ENCODE measurements around the gene TMEM108. TPM values are rescaled to one million over a fixed set of nuclear protein-coding genes. Genes with fewer than 3 reads are reported as not detected.

TMEM108 gene
- polyA plus RNA-seq, 1 donor from 2014 or later: 2.1 TPM

- H3K4me3 ChIP-seq (ENCODE audit: low read length): no peak overlapping the region
- H2AFZ ChIP-seq (ENCODE audit: low read depth, low read length): no peak overlapping the region
- H3K27ac ChIP-seq (ENCODE audit: low read length): no peak overlapping the region
- no peak for TF ChIP-seq EZH2 (IDR thresholded peaks at IDR 0.05; ENCODE audit: borderline replicate concordance, insufficient read depth, low read length, poor library complexity, severe bottlenecking)
- TF ChIP-seq SMC3 (conservative IDR thresholded peaks at IDR 0.05; ENCODE audit: poor library complexity): no peak
- no peak overlapping the region for H3K9ac ChIP-seq (ENCODE audit: low read length)
- no peaks in the 10 kb centered on the region for H3K36me3 ChIP-seq (ENCODE audit: insufficient read depth, low read length)
- no peaks in the 10 kb centered on the region for H3K79me2 ChIP-seq (replicated peaks; ENCODE audit: insufficient read depth, low read length)
- H3K9me2 ChIP-seq (ENCODE audit: insufficient read depth, low read length): no peaks in the 10 kb centered on the region
- no peak overlapping the region for H3K4me2 ChIP-seq (ENCODE audit: low read length)
- no peaks in the 10 kb centered on the region for H3K27me3 ChIP-seq (ENCODE audit: insufficient read depth, low read depth, low read length)
- no peaks in the 10 kb centered on the region for H3K9me3 ChIP-seq (ENCODE audit: low read length)
- H4K20me1 ChIP-seq (ENCODE audit: insufficient read depth): no peaks in the 10 kb centered on the region
- H3F3A ChIP-seq (ENCODE audit: insufficient read depth, low read length, poor library complexity, severe bottlenecking): no peaks in the 10 kb centered on the region
These were observed 375.8 kb downstream of the TMEM108 start for GRCh38 chr3:133414021-133414392.

GRCh38 chr3:133418361-133418760 lies 380.2 kb downstream of the TMEM108 start:
- Histone ChIP-seq H3K9ac (ENCODE audit: low read length) (no peak overlapping the region), H3K27ac (ENCODE audit: low read length) (no peak overlapping the region), H3K4me3 (ENCODE audit: low read length) (no peak overlapping the region), H3K36me3 (ENCODE audit: insufficient read depth, low read length) (no peaks in the 10 kb centered on the region), H3F3A (ENCODE audit: insufficient read depth, low read length, poor library complexity, severe bottlenecking) (no peaks in the 10 kb centered on the region), H3K79me2 (replicated peaks; ENCODE audit: insufficient read depth, low read length) (no peaks in the 10 kb centered on the region), H3K4me2 (ENCODE audit: low read length) (no peak overlapping the region), H3K27me3 (ENCODE audit: insufficient read depth, low read depth, low read length) (no peaks in the 10 kb centered on the region), H3K9me3 (ENCODE audit: low read length) (no peaks in the 10 kb centered on the region), H4K20me1 (ENCODE audit: insufficient read depth) (no peaks in the 10 kb centered on the region), H2AFZ (ENCODE audit: low read depth, low read length) (no peak overlapping the region), H3K9me2 (ENCODE audit: insufficient read depth, low read length) (no peaks in the 10 kb centered on the region)
- TF ChIP-seq POLR2AphosphoS5 (IDR thresholded peaks at IDR 0.05) (no peak), RAD21 (conservative IDR thresholded peaks at IDR 0.05) (no peak), SMC3 (conservative IDR thresholded peaks at IDR 0.05; ENCODE audit: poor library complexity) (no peak), EZH2 (IDR thresholded peaks at IDR 0.05; ENCODE audit: borderline replicate concordance, insufficient read depth, low read length, poor library complexity, severe bottlenecking) (no peak)

GRCh38 chr3:133419151-133419909 lies 381.1 kb downstream of the TMEM108 start:
- no peaks in the 10 kb centered on the region for H3K79me2 ChIP-seq (replicated peaks; ENCODE audit: insufficient read depth, low read length)
- H3K4me3 ChIP-seq (ENCODE audit: low read length): no peak overlapping the region
- H4K20me1 ChIP-seq (ENCODE audit: insufficient read depth): no peaks in the 10 kb centered on the region
- H3K9ac ChIP-seq (ENCODE audit: low read length): no peak overlapping the region
- no peak overlapping the region for H2AFZ ChIP-seq (ENCODE audit: low read depth, low read length)
- H3K36me3 ChIP-seq (ENCODE audit: insufficient read depth, low read length): no peaks in the 10 kb centered on the region
- no peaks in the 10 kb centered on the region for H3K9me3 ChIP-seq (ENCODE audit: low read length)
- H3K4me2 ChIP-seq (ENCODE audit: low read length): no peak overlapping the region
- H3K27me3 ChIP-seq (ENCODE audit: insufficient read depth, low read depth, low read length): no peaks in the 10 kb centered on the region
- H3K9me2 ChIP-seq (ENCODE audit: insufficient read depth, low read length): no peaks in the 10 kb centered on the region
- no peak overlapping the region for H3K27ac ChIP-seq (ENCODE audit: low read length)
- TF ChIP-seq EZH2 (IDR thresholded peaks at IDR 0.05; ENCODE audit: borderline replicate concordance, insufficient read depth, low read length, poor library complexity, severe bottlenecking) (no peak), TAF1 (IDR thresholded peaks at IDR 0.05; ENCODE audit: low read depth) (no peak), POLR2AphosphoS5 (IDR thresholded peaks at IDR 0.05) (no peak), EP300 (conservative IDR thresholded peaks at IDR 0.05; ENCODE audit: poor library complexity, severe bottlenecking) (no peak), RAD21 (conservative IDR thresholded peaks at IDR 0.05) (no peak), MXI1 (conservative IDR thresholded peaks at IDR 0.05; ENCODE audit: poor library complexity, severe bottlenecking) (no peak), CTCF (IDR thresholded peaks at IDR 0.05; ENCODE audit: poor library complexity, severe bottlenecking) (no peak), REST (IDR thresholded peaks at IDR 0.05; ENCODE audit: borderline replicate concordance) (no peak), SMC3 (conservative IDR thresholded peaks at IDR 0.05; ENCODE audit: poor library complexity) (no peak)
- no peaks in the 10 kb centered on the region for H3F3A ChIP-seq (ENCODE audit: insufficient read depth, low read length, poor library complexity, severe bottlenecking)

Measured in neural cell (in vitro differentiated cells).